Measurements from ENCODE around the gene BCAS3.
"Not testable (repeated sequence)": the region's sequence is repeated elsewhere in the genome, so short reads cannot be mapped to it uniquely, and the experiment has no call there.

The BCAS3 gene

GRCh38 chr17:60769327-60769726 is 91.7 kb downstream of the BCAS3 start:
- Mint-ChIP-seq H3K36me3 (ENCODE audit: low read depth) (peaks cover 17% of the 10 kb centered on the region), H3K4me3 (no peak overlapping the region), H3K9me3 (peaks cover 29% of the 10 kb centered on the region), H3K4me1 (no peaks in the 10 kb centered on the region), H3K27ac (peak overlapping the region; percentile 77), H3K27me3 (ENCODE audit: low read depth, poor library complexity) (no peaks in the 10 kb centered on the region)
- TF ChIP-seq CTCF (IDR thresholded peaks at IDR 0.05): no peak
- DNase-seq: no peak

- H3K27ac Mint-ChIP-seq: no peak overlapping the region
- H3K9me3 Mint-ChIP-seq: peaks cover 22% of the 10 kb centered on the region
- DNase-seq: no peak
- no peaks in the 10 kb centered on the region for H3K4me1 Mint-ChIP-seq
- no peak overlapping the region for H3K4me3 Mint-ChIP-seq
- H3K27me3 Mint-ChIP-seq (ENCODE audit: low read depth, poor library complexity): peaks cover 2% of the 10 kb centered on the region
- peaks cover 17% of the 10 kb centered on the region for H3K36me3 Mint-ChIP-seq (ENCODE audit: low read depth)
- TF ChIP-seq CTCF (IDR thresholded peaks at IDR 0.05): no peak
Observed at GRCh38 chr17:60770946-60771422, 93.3 kb downstream of the BCAS3 start.

GRCh38 chr17:60771621-60772020 is 94.0 kb downstream of the BCAS3 start:
- not testable (repeated sequence) for H3K4me1 Mint-ChIP-seq; DNase-seq; H3K27me3 Mint-ChIP-seq (ENCODE audit: low read depth, poor library complexity); H3K27ac Mint-ChIP-seq; H3K4me3 Mint-ChIP-seq
- peaks cover 17% of the 10 kb centered on the region for H3K9me3 Mint-ChIP-seq
- peaks cover 17% of the 10 kb centered on the region for H3K36me3 Mint-ChIP-seq (ENCODE audit: low read depth)

- no peak for TF ChIP-seq CTCF (IDR thresholded peaks at IDR 0.05)
- Mint-ChIP-seq H3K4me1 (no peaks in the 10 kb centered on the region), H3K27ac (no peak overlapping the region), H3K27me3 (ENCODE audit: low read depth, poor library complexity) (peaks cover 2% of the 10 kb centered on the region), H3K36me3 (ENCODE audit: low read depth) (no peaks in the 10 kb centered on the region), H3K4me3 (no peak overlapping the region), H3K9me3 (peaks cover 3% of the 10 kb centered on the region)
- no peak for DNase-seq
Observed at GRCh38 chr17:60773552-60773951, 95.9 kb downstream of the BCAS3 start.

GRCh38 chr17:60781880-60782412 is 104.3 kb downstream of the BCAS3 start:
- TF ChIP-seq CTCF (IDR thresholded peaks at IDR 0.05): no peak
- Mint-ChIP-seq H3K4me3 (no peak overlapping the region), H3K4me1 (no peaks in the 10 kb centered on the region), H3K27me3 (ENCODE audit: low read depth, poor library complexity) (no peaks in the 10 kb centered on the region), H3K36me3 (ENCODE audit: low read depth) (no peaks in the 10 kb centered on the region), H3K9me3 (no peaks in the 10 kb centered on the region), H3K27ac (no peak overlapping the region)
- DNase-seq: no peak

- Mint-ChIP-seq H3K36me3 (ENCODE audit: low read depth) (no peaks in the 10 kb centered on the region), H3K4me3 (no peak overlapping the region), H3K4me1 (no peaks in the 10 kb centered on the region), H3K27me3 (ENCODE audit: low read depth, poor library complexity) (no peaks in the 10 kb centered on the region), H3K27ac (no peak overlapping the region), H3K9me3 (no peaks in the 10 kb centered on the region)
- no peak for DNase-seq
- no peak for TF ChIP-seq CTCF (IDR thresholded peaks at IDR 0.05)
Observed at GRCh38 chr17:60782742-60783141, 105.1 kb downstream of the BCAS3 start.

Data from nephron progenitor cell (in vitro differentiated cells).